ENCODE results near the gene CTNNA3.
"Not testable (repeated sequence)": the region's sequence is repeated elsewhere in the genome, so short reads cannot be mapped to it uniquely, and the experiment has no call there.

GRCh38 chr10:67699613-67700270, 3.7 kb upstream of the CTNNA3 start:
- TF ChIP-seq, protein P1, sequence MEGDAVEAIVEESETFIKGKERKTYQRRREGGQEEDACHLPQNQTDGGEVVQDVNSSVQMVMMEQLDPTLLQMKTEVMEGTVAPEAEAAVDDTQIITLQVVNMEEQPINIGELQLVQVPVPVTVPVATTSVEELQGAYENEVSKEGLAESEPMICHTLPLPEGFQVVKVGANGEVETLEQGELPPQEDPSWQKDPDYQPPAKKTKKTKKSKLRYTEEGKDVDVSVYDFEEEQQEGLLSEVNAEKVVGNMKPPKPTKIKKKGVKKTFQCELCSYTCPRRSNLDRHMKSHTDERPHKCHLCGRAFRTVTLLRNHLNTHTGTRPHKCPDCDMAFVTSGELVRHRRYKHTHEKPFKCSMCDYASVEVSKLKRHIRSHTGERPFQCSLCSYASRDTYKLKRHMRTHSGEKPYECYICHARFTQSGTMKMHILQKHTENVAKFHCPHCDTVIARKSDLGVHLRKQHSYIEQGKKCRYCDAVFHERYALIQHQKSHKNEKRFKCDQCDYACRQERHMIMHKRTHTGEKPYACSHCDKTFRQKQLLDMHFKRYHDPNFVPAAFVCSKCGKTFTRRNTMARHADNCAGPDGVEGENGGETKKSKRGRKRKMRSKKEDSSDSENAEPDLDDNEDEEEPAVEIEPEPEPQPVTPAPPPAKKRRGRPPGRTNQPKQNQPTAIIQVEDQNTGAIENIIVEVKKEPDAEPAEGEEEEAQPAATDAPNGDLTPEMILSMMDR (IDR thresholded peaks at IDR 0.05 in 8 of 11, conservative IDR thresholded peaks at IDR 0.05 in 3 of 11): not testable (repeated sequence)
- TF ChIP-seq POLR2A (IDR thresholded peaks at IDR 0.05): not testable (repeated sequence)

Measured in spleen (tissue), 7 donors.